ENCODE measurements around the gene TNRC6C. TPM values are rescaled to one million over a fixed set of nuclear protein-coding genes. Genes with fewer than 3 reads are reported as not detected.

TNRC6C gene
- polyA plus RNA-seq, 1 donor (not counting 4 experiments of a cell fraction or from before 2014, with no cell fraction given) = 0.34 TPM

- H3K9ac ChIP-seq (ENCODE audit: control insufficient read depth, extremely low read depth, insufficient read depth, low read length) = no peak overlapping the region
- peaks cover 9% of the 10 kb centered on the region for H3K4me1 ChIP-seq (ENCODE audit: control insufficient read depth, extremely low read depth, insufficient read depth, low read length)
- dilution Hi-C loops (cut with MboI; ENCODE audit: extremely low pct_ligation_motif_present, low sequenced_read_pairs) = no loop called here
- FAIRE-seq (no peak), DNase-seq (ENCODE audit: low read depth, low spot score) (no peak)
- no peak overlapping the region for H3K4me2 ChIP-seq (ENCODE audit: control insufficient read depth, extremely low read depth, insufficient read depth, low read depth, low read length)
- H3K4me3 ChIP-seq (ENCODE audit: control insufficient read depth in 2 of 3, extremely low read depth in 1 of 3, insufficient read depth in 2 of 3, low read depth in 1 of 3, low read length in 3 of 3) = no peak overlapping the region
- H3K27me3 ChIP-seq (ENCODE audit: control insufficient read depth, extremely low read depth, insufficient read depth, low read length) = no peaks in the 10 kb centered on the region
- no peaks in the 10 kb centered on the region for H3K79me2 ChIP-seq (ENCODE audit: control insufficient read depth, insufficient read depth, low read length)
- no peaks in the 10 kb centered on the region for H3K9me3 ChIP-seq (ENCODE audit: control insufficient read depth, low read depth, low read length)
- no peak overlapping the region for H2AFZ ChIP-seq (ENCODE audit: control insufficient read depth, low read length)
- H4K20me1 ChIP-seq (ENCODE audit: control insufficient read depth, extremely low read depth, insufficient read depth, low read length) = no peaks in the 10 kb centered on the region
- H3K9me1 ChIP-seq (ENCODE audit: control insufficient read depth, extremely low read depth, insufficient read depth, low read length) = no peaks in the 10 kb centered on the region
- no peak overlapping the region for H3K27ac ChIP-seq (ENCODE audit: control insufficient read depth, insufficient read depth, low read length)
- TF ChIP-seq EZH2 (IDR thresholded peaks at IDR 0.05; ENCODE audit: low read length) = no peak
- no peak for TF ChIP-seq CTCF (optimal IDR thresholded peaks at IDR 0.05 in 1 of 3, IDR thresholded peaks at IDR 0.05 in 1 of 3, conservative IDR thresholded peaks at IDR 0.05 in 1 of 3; ENCODE audit: extremely low read depth in 1 of 3, insufficient read depth in 2 of 3, low read length in 3 of 3)
- no peaks in the 10 kb centered on the region for H3K36me3 ChIP-seq (ENCODE audit: control insufficient read depth in 2 of 2, extremely low read depth in 1 of 2, insufficient read depth in 2 of 2, low read length in 2 of 2)
Measured at GRCh38 chr17:78032166-78032565, 73.7 kb downstream of the TNRC6C start.

GRCh38 chr17:78034429-78035091 is 76.1 kb downstream of the TNRC6C start:
- H3K9me3 ChIP-seq (ENCODE audit: control insufficient read depth, low read depth, low read length) = no peaks in the 10 kb centered on the region
- H3K4me2 ChIP-seq (ENCODE audit: control insufficient read depth, extremely low read depth, insufficient read depth, low read depth, low read length) = peak overlapping the region; percentile 27
- TF ChIP-seq EZH2 (IDR thresholded peaks at IDR 0.05; ENCODE audit: low read length) = no peak
- no peak for TF ChIP-seq CTCF (optimal IDR thresholded peaks at IDR 0.05 in 1 of 3, IDR thresholded peaks at IDR 0.05 in 1 of 3, conservative IDR thresholded peaks at IDR 0.05 in 1 of 3; ENCODE audit: extremely low read depth in 1 of 3, insufficient read depth in 2 of 3, low read length in 3 of 3)
- no peaks in the 10 kb centered on the region for H3K9me1 ChIP-seq (ENCODE audit: control insufficient read depth, extremely low read depth, insufficient read depth, low read length)
- H3K36me3 ChIP-seq (ENCODE audit: control insufficient read depth in 2 of 2, extremely low read depth in 1 of 2, insufficient read depth in 2 of 2, low read length in 2 of 2) = no peaks in the 10 kb centered on the region
- dilution Hi-C loops (cut with MboI; ENCODE audit: extremely low pct_ligation_motif_present, low sequenced_read_pairs) = no loop called here
- H3K4me3 ChIP-seq (ENCODE audit: control insufficient read depth in 2 of 3, extremely low read depth in 1 of 3, insufficient read depth in 2 of 3, low read depth in 1 of 3, low read length in 3 of 3) = no peak overlapping the region
- H4K20me1 ChIP-seq (ENCODE audit: control insufficient read depth, extremely low read depth, insufficient read depth, low read length) = no peaks in the 10 kb centered on the region
- no peaks in the 10 kb centered on the region for H3K27me3 ChIP-seq (ENCODE audit: control insufficient read depth, extremely low read depth, insufficient read depth, low read length)
- H3K9ac ChIP-seq (ENCODE audit: control insufficient read depth, extremely low read depth, insufficient read depth, low read length) = no peak overlapping the region
- H2AFZ ChIP-seq (ENCODE audit: control insufficient read depth, low read length) = no peak overlapping the region
- FAIRE-seq = no peak
- no peak for DNase-seq (ENCODE audit: low read depth, low spot score)
- peaks cover 17% of the 10 kb centered on the region for H3K4me1 ChIP-seq (ENCODE audit: control insufficient read depth, extremely low read depth, insufficient read depth, low read length)
- H3K79me2 ChIP-seq (ENCODE audit: control insufficient read depth, insufficient read depth, low read length) = no peaks in the 10 kb centered on the region
- H3K27ac ChIP-seq (ENCODE audit: control insufficient read depth, insufficient read depth, low read length) = peak overlapping the region; percentile 61

Measured in keratinocyte (primary cell).